GM13977 (cell line): Measurements from ENCODE around the gene ALKBH8.
A peak's percentile ranks its signal among the peaks of the same experiment; 100 is the strongest.

ENCODE experiments used
- DNase-seq: peaks from one replicate; pipeline ENCODE4 v3.0.0; 2012; ENCODE audit warnings: low spot score
- in situ Hi-C: fragments of 300-500 bp; cut with MboI; formaldehyde crosslinking; loops from one replicate; pipeline ENCODE4 v1.12.0; 2022; ENCODE audit warnings: low sequenced_read_pairs, low pct_unique_long_range_greater_than_20kb, mixed read lengths, inconsistent platforms; ENCODE audit not compliant: unreplicated experiment
- TF ChIP-seq, protein P1 (sequence below): IDR thresholded peaks from 2 replicates; pipeline ENCODE4 v1.5.1; 2012; ENCODE audit warnings: mild to moderate bottlenecking, control low read depth; ENCODE audit not compliant: insufficient read depth; ENCODE audit errors: extremely low read depth, missing control alignments

ALKBH8 gene, protein sequence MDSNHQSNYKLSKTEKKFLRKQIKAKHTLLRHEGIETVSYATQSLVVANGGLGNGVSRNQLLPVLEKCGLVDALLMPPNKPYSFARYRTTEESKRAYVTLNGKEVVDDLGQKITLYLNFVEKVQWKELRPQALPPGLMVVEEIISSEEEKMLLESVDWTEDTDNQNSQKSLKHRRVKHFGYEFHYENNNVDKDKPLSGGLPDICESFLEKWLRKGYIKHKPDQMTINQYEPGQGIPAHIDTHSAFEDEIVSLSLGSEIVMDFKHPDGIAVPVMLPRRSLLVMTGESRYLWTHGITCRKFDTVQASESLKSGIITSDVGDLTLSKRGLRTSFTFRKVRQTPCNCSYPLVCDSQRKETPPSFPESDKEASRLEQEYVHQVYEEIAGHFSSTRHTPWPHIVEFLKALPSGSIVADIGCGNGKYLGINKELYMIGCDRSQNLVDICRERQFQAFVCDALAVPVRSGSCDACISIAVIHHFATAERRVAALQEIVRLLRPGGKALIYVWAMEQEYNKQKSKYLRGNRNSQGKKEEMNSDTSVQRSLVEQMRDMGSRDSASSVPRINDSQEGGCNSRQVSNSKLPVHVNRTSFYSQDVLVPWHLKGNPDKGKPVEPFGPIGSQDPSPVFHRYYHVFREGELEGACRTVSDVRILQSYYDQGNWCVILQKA

DNA sequence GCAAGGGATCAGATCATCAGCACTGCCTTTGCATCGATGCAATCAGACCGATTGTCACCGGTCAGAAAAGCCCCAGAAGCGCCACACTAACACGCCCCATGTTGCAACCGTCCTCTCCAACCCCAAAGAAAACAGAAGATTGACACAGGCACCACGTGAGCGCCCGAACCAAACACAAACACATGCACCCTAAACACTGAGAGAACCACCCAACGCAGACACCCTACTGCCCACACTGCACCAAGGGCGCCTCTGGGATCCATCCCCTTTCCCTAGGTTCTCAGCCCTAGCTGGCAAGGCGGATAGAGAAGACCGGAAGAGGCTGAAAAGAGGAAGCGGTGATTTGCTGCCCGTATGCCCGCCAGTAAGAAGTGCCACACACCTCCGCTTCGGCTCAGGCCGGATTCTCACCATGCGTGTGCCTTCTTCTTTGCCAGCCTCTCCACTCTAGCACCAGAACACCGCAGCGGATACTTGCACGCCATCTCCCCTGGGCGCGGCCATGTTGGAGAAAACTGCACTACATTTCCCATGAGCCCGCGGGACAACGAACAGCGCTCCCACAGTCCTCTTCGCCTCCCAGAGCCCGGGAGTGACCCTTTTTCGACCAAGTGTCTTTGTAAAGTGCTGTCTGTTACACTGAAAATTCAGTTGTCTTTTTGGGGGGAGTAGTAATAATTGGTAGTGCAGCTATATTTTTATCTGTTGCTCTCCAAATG, at the start of gene ALKBH8:
ALKBH8 (minus strand) TSS at position 517 of the 719 bp plus-strand sequence. CDS start 4,842 bp downstream, outside the sequence.
- TF ChIP-seq, protein P1, sequence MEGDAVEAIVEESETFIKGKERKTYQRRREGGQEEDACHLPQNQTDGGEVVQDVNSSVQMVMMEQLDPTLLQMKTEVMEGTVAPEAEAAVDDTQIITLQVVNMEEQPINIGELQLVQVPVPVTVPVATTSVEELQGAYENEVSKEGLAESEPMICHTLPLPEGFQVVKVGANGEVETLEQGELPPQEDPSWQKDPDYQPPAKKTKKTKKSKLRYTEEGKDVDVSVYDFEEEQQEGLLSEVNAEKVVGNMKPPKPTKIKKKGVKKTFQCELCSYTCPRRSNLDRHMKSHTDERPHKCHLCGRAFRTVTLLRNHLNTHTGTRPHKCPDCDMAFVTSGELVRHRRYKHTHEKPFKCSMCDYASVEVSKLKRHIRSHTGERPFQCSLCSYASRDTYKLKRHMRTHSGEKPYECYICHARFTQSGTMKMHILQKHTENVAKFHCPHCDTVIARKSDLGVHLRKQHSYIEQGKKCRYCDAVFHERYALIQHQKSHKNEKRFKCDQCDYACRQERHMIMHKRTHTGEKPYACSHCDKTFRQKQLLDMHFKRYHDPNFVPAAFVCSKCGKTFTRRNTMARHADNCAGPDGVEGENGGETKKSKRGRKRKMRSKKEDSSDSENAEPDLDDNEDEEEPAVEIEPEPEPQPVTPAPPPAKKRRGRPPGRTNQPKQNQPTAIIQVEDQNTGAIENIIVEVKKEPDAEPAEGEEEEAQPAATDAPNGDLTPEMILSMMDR, result no peak
- DNase-seq, result peak; percentile 68
- in situ Hi-C loops, result loop anchor here (25.0 kb wide), 1 partner anchor 322 kb away; no protein-coding TSS in a partner anchor

DNA sequence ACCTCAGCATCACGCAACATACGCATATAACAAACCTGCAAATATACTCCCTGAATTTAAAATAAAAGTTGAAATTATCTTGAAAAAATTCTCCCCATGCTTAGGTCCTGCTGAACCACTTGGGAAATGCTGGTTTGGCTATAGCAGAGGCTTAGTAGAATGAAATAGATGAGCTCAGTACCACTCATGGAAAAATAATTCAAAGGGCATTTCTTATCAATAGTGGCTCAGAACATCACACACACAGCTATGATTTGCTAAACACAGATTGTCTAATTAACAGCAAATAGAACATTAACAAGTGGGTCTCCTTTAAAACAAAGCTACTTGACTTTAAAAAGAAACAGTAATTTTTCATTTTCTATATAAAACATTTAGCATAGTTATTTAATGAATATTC, 46.9 kb upstream of the ALKBH8 start:
- in situ Hi-C loops, result no loop called here
- no peak for DNase-seq
- TF ChIP-seq, protein P1, result no peak

DNA sequence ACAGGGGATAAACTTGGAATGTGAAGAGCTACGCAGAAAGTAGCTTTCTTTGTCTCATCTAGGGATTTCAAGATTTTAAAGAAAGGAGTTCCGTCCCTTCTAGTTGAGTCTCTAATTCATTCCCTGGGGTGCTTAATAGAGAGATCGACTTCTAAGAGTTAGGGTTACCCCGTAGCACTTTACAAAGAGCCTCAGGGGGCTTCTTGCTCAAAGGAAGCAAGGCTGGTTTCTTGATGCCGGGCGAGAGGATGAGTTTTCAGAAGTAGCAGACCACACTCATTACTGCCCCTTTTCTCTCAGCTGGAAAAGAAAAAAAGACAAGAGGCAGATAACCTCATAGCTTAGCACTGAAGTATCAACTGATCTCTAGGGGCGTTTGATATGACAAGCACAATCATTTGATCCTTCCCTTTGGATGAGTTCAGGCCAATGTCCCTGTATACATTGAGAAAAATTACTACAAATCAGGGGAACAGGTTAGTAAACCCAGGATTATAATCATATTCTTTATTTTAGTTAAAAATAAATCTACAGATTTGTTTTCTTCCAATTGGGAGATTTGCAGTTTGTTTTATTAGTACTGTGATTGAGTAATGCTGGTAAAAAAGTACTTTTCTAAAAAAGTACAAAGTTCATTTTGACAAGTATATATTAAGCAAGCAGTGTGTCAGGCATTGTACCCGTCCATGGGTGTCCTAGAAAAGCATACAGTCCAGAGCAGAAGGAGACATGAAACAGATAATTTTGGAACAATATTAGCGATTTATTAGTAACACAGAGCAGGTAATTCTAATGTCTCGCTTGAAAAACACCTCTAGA, 44.1 kb upstream of the ALKBH8 start:
- in situ Hi-C loops, result no loop called here
- no peak for DNase-seq
- TF ChIP-seq, protein P1, result no peak

DNA sequence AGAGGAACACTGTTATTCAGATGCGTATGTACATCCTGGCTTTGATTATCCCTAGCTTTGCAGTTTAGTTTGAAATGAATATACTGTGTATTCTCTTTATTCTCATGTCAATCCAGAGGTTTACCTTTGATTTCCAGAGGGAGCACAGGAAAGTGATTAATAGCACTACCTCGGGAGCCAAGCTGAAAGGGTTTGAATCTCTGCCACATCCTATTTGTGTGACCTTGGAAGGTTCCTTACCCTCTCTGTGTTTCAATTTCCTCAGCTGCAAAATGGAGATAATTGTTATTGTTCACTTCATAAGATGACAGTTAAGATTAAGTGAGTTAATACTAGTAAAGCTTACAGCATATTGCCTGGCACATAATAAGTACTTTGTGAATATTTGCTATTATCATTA, 43.3 kb upstream of the ALKBH8 start:
- DNase-seq, result no peak
- in situ Hi-C loops, result no loop called here
- TF ChIP-seq, protein P1, result no peak

DNA sequence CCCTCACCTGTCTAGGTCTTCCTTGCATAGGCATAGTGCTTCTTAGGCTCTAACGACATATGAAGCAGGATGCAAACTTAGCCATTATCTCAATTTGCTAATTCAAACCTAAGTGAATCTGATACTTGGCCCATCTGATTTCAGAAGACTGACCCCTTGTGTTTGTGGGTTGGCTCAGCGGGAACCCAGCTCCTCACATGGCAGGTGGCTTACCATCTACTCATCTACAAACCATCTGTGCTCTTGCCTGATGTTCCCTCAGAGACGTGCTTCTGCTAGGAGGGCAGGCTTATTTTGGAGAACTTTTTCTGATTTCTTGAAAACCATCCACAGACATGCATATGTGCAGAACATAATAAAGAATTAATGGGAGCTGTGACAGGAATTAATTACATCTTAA, 40.6 kb upstream of the ALKBH8 start:
- TF ChIP-seq, protein P1, result peak; percentile 12
- DNase-seq, result no peak
- in situ Hi-C loops, result no loop called here
